GM19043 (cell line): ENCODE results near the gene ARHGAP25.
"Not testable (repeated sequence)": the region's sequence is repeated elsewhere in the genome, so short reads cannot be mapped to it uniquely, and the experiment has no call there.

Experiments
- ATAC-seq: cut with Tn5 transposase; IDR thresholded peaks from one replicate; pipeline ENCODE4 v1.9.1; 2021; ENCODE audit warnings: low read depth; ENCODE audit not compliant: unreplicated experiment

ARHGAP25 gene

GRCh38 chr2:68791914-68792313 lies 57.3 kb downstream of the ARHGAP25 start:
- no peak for ATAC-seq

GRCh38 chr2:68792751-68793150 lies 58.1 kb downstream of the ARHGAP25 start:
- ATAC-seq = no peak

- no peak for ATAC-seq
These were observed 61.8 kb downstream of the ARHGAP25 start for GRCh38 chr2:68796295-68796905.

- no peak for ATAC-seq
These were observed 64.0 kb downstream of the ARHGAP25 start for GRCh38 chr2:68798569-68798968.

- ATAC-seq = no peak
These were observed 64.8 kb downstream of the ARHGAP25 start for GRCh38 chr2:68799140-68800026.

- no peak for ATAC-seq
These were observed 65.4 kb downstream of the ARHGAP25 start for GRCh38 chr2:68800027-68800401.

- ATAC-seq = no peak
These were observed 65.9 kb downstream of the ARHGAP25 start for GRCh38 chr2:68800517-68800916.

GRCh38 chr2:68802161-68802560 lies 67.5 kb downstream of the ARHGAP25 start:
- not testable (repeated sequence) for ATAC-seq

- ATAC-seq = no peak
These were observed 70.4 kb downstream of the ARHGAP25 start for GRCh38 chr2:68805025-68805424.

GRCh38 chr2:68806511-68807109 lies 72.0 kb downstream of the ARHGAP25 start:
- no peak for ATAC-seq

GRCh38 chr2:68807821-68808266 lies 73.2 kb downstream of the ARHGAP25 start:
- no peak for ATAC-seq

- ATAC-seq = no peak
These were observed 75.0 kb downstream of the ARHGAP25 start for GRCh38 chr2:68809324-68810240.

GRCh38 chr2:68811364-68811763 lies 76.8 kb downstream of the ARHGAP25 start:
- no peak for ATAC-seq

GRCh38 chr2:68812251-68812650 lies 77.6 kb downstream of the ARHGAP25 start:
- no peak for ATAC-seq

GRCh38 chr2:68813596-68813995 lies 79.0 kb downstream of the ARHGAP25 start:
- ATAC-seq = no peak

GRCh38 chr2:68817306-68817705 lies 82.7 kb downstream of the ARHGAP25 start:
- ATAC-seq = no peak

- no peak for ATAC-seq
These were observed 84.9 kb downstream of the ARHGAP25 start for GRCh38 chr2:68819556-68819955.

- no peak for ATAC-seq
These were observed 87.7 kb downstream of the ARHGAP25 start for GRCh38 chr2:68822207-68822872.

GRCh38 chr2:68824831-68825230 lies 90.2 kb downstream of the ARHGAP25 start:
- ATAC-seq = no peak

GRCh38 chr2:68825866-68826265 lies 91.3 kb downstream of the ARHGAP25 start:
- ATAC-seq = no peak
